Measurements from ENCODE around the gene HEATR5B.

DNA sequence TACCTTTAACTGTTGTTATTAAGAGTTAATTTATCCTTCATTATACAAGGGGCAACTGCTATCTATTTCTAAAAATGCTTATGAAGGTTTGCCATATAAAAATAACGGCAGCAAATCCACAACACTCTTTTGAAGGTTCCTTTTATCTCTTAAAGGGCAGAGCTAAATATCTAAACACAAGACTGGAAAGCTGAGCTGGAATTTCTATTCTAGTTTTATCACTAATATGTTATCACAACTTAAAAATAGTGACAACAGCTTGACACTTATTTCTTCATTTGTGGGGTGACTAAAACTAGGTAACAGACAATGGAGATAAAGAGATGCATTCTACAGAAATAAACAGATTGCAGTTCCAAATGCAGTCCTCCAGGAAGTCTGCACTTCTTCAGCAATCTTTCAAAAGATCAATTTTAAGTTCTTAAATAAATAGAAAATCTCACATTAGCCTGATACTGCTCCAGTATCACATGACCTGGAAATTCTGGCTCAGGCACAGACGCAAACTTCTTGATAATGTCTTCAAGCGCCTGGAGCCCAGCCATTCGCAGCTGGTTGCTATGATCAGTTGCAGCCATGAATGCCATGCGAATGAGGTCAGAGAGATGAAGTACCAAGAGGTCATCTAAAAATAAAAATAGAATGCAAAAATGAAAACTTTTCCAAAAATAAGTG is 63.8 kb downstream of the HEATR5B start:
- no peak for TF ChIP-seq POLR2AphosphoS5 (IDR thresholded peaks at IDR 0.05; ENCODE audit: low read depth, low read length)
- no peak for TF ChIP-seq POLR2A (IDR thresholded peaks at IDR 0.05; ENCODE audit: low read depth, low read length)
- TF ChIP-seq TAF1 (IDR thresholded peaks at IDR 0.05; ENCODE audit: borderline replicate concordance, low read depth, low read length) = no peak
